H9 (cell line): Measurements from ENCODE around the gene YIPF5. TPM values are rescaled to one million over a fixed set of nuclear protein-coding genes. Genes with fewer than 3 reads are reported as not detected.

Experiments
- DNase-seq: peaks from one replicate; pipeline ENCODE4 v3.0.0-alpha.2; 2017
- H2AFZ ChIP-seq: one replicate; pipeline ENCODE4 v1.6.1; 2013; ENCODE audit warnings: mild to moderate bottlenecking, low read length, control low read depth, moderate library complexity
- H2AK5ac ChIP-seq: 2 replicates; pipeline ENCODE4 v1.6.1; 2013; ENCODE audit warnings: low read length, control low read depth, mixed read lengths; ENCODE audit not compliant: insufficient read length
- H2BK120ac ChIP-seq: one replicate; pipeline ENCODE4 v1.6.1; 2013; ENCODE audit warnings: low read depth, mild to moderate bottlenecking, low read length, control low read depth, inconsistent platforms; ENCODE audit not compliant: poor library complexity, severe bottlenecking
- H2BK12ac ChIP-seq: 2 replicates; pipeline ENCODE4 v1.6.1; 2013; ENCODE audit warnings: low read length, control low read depth, mixed read lengths, low read depth; ENCODE audit not compliant: insufficient read length
- H2BK15ac ChIP-seq: 2 replicates; pipeline ENCODE4 v1.6.1; 2013; ENCODE audit warnings: low read depth, low read length, control low read depth
- H2BK20ac ChIP-seq: one replicate; pipeline ENCODE4 v1.6.1; 2013; ENCODE audit warnings: low read depth, mild to moderate bottlenecking, low read length, control low read depth, inconsistent platforms; ENCODE audit not compliant: poor library complexity, severe bottlenecking
- H2BK5ac ChIP-seq: 2 replicates; pipeline ENCODE4 v1.6.1; 2013; ENCODE audit warnings: low read length, control low read depth, mixed read lengths; ENCODE audit not compliant: insufficient read length
- H3K14ac ChIP-seq: 2 replicates; pipeline ENCODE4 v1.6.1; 2013; ENCODE audit warnings: low read length, control low read depth; ENCODE audit not compliant: insufficient read depth
- H3K18ac ChIP-seq: 2 replicates; pipeline ENCODE4 v1.6.1; 2013; ENCODE audit warnings: low read depth, mild to moderate bottlenecking, mixed read lengths, low read length, control low read depth; ENCODE audit not compliant: insufficient read length
- H3K23ac ChIP-seq: 2 replicates; pipeline ENCODE4 v1.6.1; 2013; ENCODE audit warnings: low read length, control low read depth, mixed read lengths, low read depth; ENCODE audit not compliant: insufficient read length
- H3K23me2 ChIP-seq: 2 replicates; pipeline ENCODE4 v1.6.1; 2013; ENCODE audit warnings: low read depth, mild to moderate bottlenecking, mixed read lengths, low read length, control low read depth; ENCODE audit not compliant: insufficient read length, poor library complexity, severe bottlenecking
- H3K27ac ChIP-seq: 2 replicates; pipeline ENCODE4 v1.5.1; 2013; ENCODE audit warnings: low read length, control low read depth, mixed read lengths, low read depth; ENCODE audit not compliant: insufficient read length
- H3K27me3 ChIP-seq: 2 replicates; pipeline ENCODE4 v1.6.1; 2013; ENCODE audit warnings: low read length, control low read depth, inconsistent platforms; ENCODE audit not compliant: insufficient read depth
- H3K4ac ChIP-seq: 2 replicates; pipeline ENCODE4 v1.6.1; 2013; ENCODE audit warnings: low read depth, mild to moderate bottlenecking, control low read depth, inconsistent platforms, low read length, moderate library complexity
- H3K4me1 ChIP-seq: 2 replicates; pipeline ENCODE4 v1.6.1; 2013; ENCODE audit warnings: low read length, control low read depth, inconsistent platforms; ENCODE audit not compliant: insufficient read depth
- H3K4me2 ChIP-seq: 2 replicates; pipeline ENCODE4 v1.6.1; 2013; ENCODE audit warnings: low read length, control low read depth, mixed read lengths; ENCODE audit not compliant: insufficient read length, insufficient read depth
- H3K56ac ChIP-seq: 2 replicates; pipeline ENCODE4 v1.6.1; 2013; ENCODE audit warnings: low read depth, mild to moderate bottlenecking, mixed read lengths, low read length, control low read depth; ENCODE audit not compliant: insufficient read length
- H3K79me1 ChIP-seq: 2 replicates; pipeline ENCODE4 v1.6.1; 2013; ENCODE audit warnings: low read depth, mild to moderate bottlenecking, moderate library complexity, low read length, control low read depth, inconsistent platforms; ENCODE audit not compliant: insufficient read depth, poor library complexity, severe bottlenecking
- H3K79me2 ChIP-seq: 2 replicates; pipeline ENCODE4 v1.6.1; 2013; ENCODE audit warnings: low read length, control low read depth, inconsistent platforms; ENCODE audit not compliant: insufficient read depth
- H3K9ac ChIP-seq: 2 replicates; pipeline ENCODE4 v1.6.1; 2013; ENCODE audit warnings: low read length, control low read depth, mixed read lengths; ENCODE audit not compliant: insufficient read length; ENCODE audit errors: extremely low read depth
- H3K9me3 ChIP-seq: one replicate; pipeline ENCODE4 v1.6.1; 2013; ENCODE audit warnings: low read depth, low read length, inconsistent platforms; ENCODE audit not compliant: control insufficient read depth
- H3T11ph ChIP-seq: one replicate; pipeline ENCODE4 v1.6.1; 2013; ENCODE audit warnings: mild to moderate bottlenecking, low read length, control low read depth, inconsistent platforms
- H4K20me1 ChIP-seq: one replicate; pipeline ENCODE4 v1.6.1; 2013; ENCODE audit not compliant: control insufficient read depth, insufficient read length, insufficient read depth
- H4K5ac ChIP-seq: 2 replicates; pipeline ENCODE4 v1.6.1; 2013; ENCODE audit warnings: low read depth, mild to moderate bottlenecking, mixed read lengths, low read length, control low read depth; ENCODE audit not compliant: insufficient read length
- H4K8ac ChIP-seq: replicated peaks from 2 replicates; pipeline ENCODE4 v1.6.1; 2013; ENCODE audit warnings: low read length, control low read depth, mixed read lengths, low read depth; ENCODE audit not compliant: insufficient read length
- H4K91ac ChIP-seq: 2 replicates; pipeline ENCODE4 v1.6.1; 2013; ENCODE audit warnings: low read depth, mild to moderate bottlenecking, moderate library complexity, mixed read lengths, low read length, control low read depth; ENCODE audit not compliant: insufficient read length
- H3K27ac Mint-ChIP-seq, 3 experiments: 2 replicates in 2 of 3; 3 replicates in 1 of 3; pipeline ENCODE4 v1.8.0; 2020 to 2021; ENCODE audit warnings: mixed read lengths in 3 of 3, mild to moderate bottlenecking in 1 of 3, moderate library complexity in 1 of 3
- H3K27me3 Mint-ChIP-seq: 2 replicates; pipeline ENCODE4 v1.8.0; 2021; ENCODE audit warnings: low read depth, mild to moderate bottlenecking, moderate library complexity, mixed read lengths
- H3K36me3 Mint-ChIP-seq, 3 experiments: 2 replicates in 2 of 3; 3 replicates in 1 of 3; pipeline ENCODE4 v1.8.0; 2020 to 2021; ENCODE audit warnings: low read depth in 3 of 3, mixed read lengths in 3 of 3; ENCODE audit not compliant: insufficient read depth in 1 of 3
- H3K4me1 Mint-ChIP-seq, 2 experiments: 2 replicates each; pipeline ENCODE4 v1.8.0; 2020; ENCODE audit warnings: mixed read lengths in 2 of 2
- H3K4me3 Mint-ChIP-seq, 2 experiments: 2 replicates in 1 of 2; 3 replicates in 1 of 2; pipeline ENCODE4 v1.8.0; 2020 to 2021; ENCODE audit warnings: mild to moderate bottlenecking in 2 of 2, mixed read lengths in 2 of 2, moderate library complexity in 1 of 2
- H3K9me3 Mint-ChIP-seq, 2 experiments: 2 replicates in 1 of 2; 3 replicates in 1 of 2; pipeline ENCODE4 v1.8.0; 2020; ENCODE audit warnings: mild to moderate bottlenecking in 2 of 2, mixed read lengths in 2 of 2, moderate library complexity in 1 of 2
- CTCF ChIP-seq: fragments of 200-600 bp; sonication (generic); conservative IDR thresholded peaks from 3 replicates; pipeline ENCODE4 v1.8.0; 2021; ENCODE audit warnings: antibody characterized with exemption, mild to moderate bottlenecking
- WGBS: extraction: QIAGEN DNeasy Blood & Tissue Kit; methylation state at CpG from one replicate; pipeline ENCODE4 v1.1.7; 2013; ENCODE audit warnings: missing lambda C conversion rate, low lambda C conversion rate, mixed read lengths; ENCODE audit not compliant: insufficient read length; ENCODE audit errors: extremely low coverage; 5-methylcytosine and 5-hydroxymethylcytosine counted together
- long read RNA-seq: library from polyadenylated mRNA; unstranded; transcript quantifications from one replicate; pipeline ENCODE4 v2.0.0, GENCODE V29; 2020
- total RNA-seq: library from RNA; stranded (reverse); gene quantifications from 2 replicates; pipeline ENCODE4 v1.2.1, GENCODE V29; 2021

The YIPF5 gene
- total RNA-seq = 44.6 and 45.4 TPM in 2 replicates
- long read RNA-seq, transcript YIPF5-202 (6 exons, 2,255 nt) = minor isoform, 5 of 392 reads
- long read RNA-seq, transcript YIPF5-201 (6 exons, 3,147 nt) = major isoform, 360 of 392 reads
- long read RNA-seq, partial matches to known transcripts = 10 of 392 reads
- long read RNA-seq, other reads (novel, unspliced or antisense) = 15 of 392 reads

DNA sequence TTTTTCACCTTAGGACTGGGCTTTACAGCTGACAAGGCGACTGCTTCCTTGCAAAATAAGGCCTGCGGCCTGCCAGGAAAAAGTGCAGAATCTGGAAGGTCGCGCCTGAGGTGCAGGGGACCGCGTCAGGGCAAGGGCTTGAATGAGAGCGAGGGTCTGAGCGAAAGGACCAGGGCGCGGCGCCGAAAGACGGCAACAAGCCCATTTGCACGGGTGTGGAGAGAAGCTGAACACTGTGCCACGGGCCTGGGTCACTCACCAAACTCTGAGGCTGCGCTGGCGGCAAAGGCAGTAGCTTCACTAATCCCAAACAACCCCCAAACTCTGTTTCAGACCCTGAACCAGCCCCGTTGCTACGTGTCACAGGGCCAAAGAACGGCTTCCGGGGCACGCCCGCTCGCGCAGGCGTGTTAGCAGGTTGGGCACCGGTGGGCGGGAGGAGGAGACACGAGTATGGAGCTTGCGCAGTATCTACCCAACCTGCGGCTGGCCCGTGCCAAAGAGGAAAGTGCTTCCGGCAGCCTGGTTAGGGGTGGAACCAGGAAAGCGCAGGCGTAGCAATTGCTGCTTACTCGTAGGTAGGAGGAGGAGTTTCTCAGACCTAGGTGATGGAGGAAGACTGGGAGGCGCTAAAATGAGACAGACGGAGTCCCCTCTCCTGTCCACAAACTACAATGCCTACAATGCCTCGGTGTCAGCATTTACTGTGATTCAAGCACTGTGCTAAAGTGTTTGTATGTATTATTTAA is at the start of gene YIPF5, which contains the start of gene KCTD16:
Gene YIPF5, minus strand, starts transcription at position 384 of the 749 bp plus-strand sequence. CDS start 704 bp downstream, outside the sequence.
Gene KCTD16, plus strand, starts transcription at position 598 of the 749 bp plus-strand sequence.
- peak; percentile 98 for DNase-seq
- Histone ChIP-seq H3K4ac (no peak within 1 kb of the TSS), H3K18ac (peak within 1 kb of the TSS; percentile 51), H3K56ac (no peak within 1 kb of the TSS), H4K5ac (no peak within 1 kb of the TSS), H4K8ac (no peak within 1 kb of the TSS), H3K9me3 (no peaks in the 10 kb centered on the region), H2BK5ac (no peak within 1 kb of the TSS), H4K20me1 (no peaks in the 10 kb centered on the region), H3K4me1 (no peaks in the 10 kb centered on the region), H2BK20ac (no peak within 1 kb of the TSS), H3K79me2 (no peaks in the 10 kb centered on the region; the same call in 1 of the 2 replicates), H2BK15ac (no peak within 1 kb of the TSS), H3K14ac (no peak within 1 kb of the TSS; the same call in 1 of the 2 replicates), H3K27me3 (no peaks in the 10 kb centered on the region), H2AFZ (peak within 1 kb of the TSS; percentile 40), H2BK120ac (no peak within 1 kb of the TSS), H3K23me2 (peaks cover 4% of the 10 kb centered on the region), H3K79me1 (peaks cover 4% of the 10 kb centered on the region), H3T11ph (no peak within 1 kb of the TSS), H3K4me2 (peak within 1 kb of the TSS; percentile 96), H3K27ac (no peak within 1 kb of the TSS), H4K91ac (no peak within 1 kb of the TSS), H2BK12ac (no peak within 1 kb of the TSS), H2AK5ac (no peak within 1 kb of the TSS), H3K9ac (peak within 1 kb of the TSS; percentile 78), H3K23ac (no peak within 1 kb of the TSS)
- Mint-ChIP-seq H3K27ac (peak within 1 kb of the TSS; percentile 44 to 96 (median 96); a peak in 6 of 7 replicates), H3K36me3 (peaks cover 5 to 20% (median 14%) of the 10 kb centered on the region in 3 experiments; a peak in 5 of 7 replicates), H3K9me3 (no peaks in the 10 kb centered on the region), H3K27me3 (peaks cover 10% of the 10 kb centered on the region), H3K4me3 (peak within 1 kb of the TSS; percentile 94 to 95), H3K4me1 (peaks cover 16 to 21% of the 10 kb centered on the region in 2 experiments)
- TF ChIP-seq CTCF = no peak
- WGBS = no CpG with 5 or more reads among the region's 39 CpGs
